Daoy (cell line): ENCODE data around the gene KLHDC8B. TPM values are rescaled to one million over a fixed set of nuclear protein-coding genes. Genes with fewer than 3 reads are reported as not detected.

Experiments
- DNase-seq: peaks from one replicate; pipeline ENCODE4 v3.0.0-alpha.2; 2015; ENCODE audit warnings: low read depth
- total RNA-seq: library from RNA; depleted of rRNA; stranded (reverse); fragments of >200 nt; shearing (Covaris generic); gene quantifications from 2 replicates; pipeline ENCODE4 v1.2.3, GENCODE V29; 2014; rRNA removed

The KLHDC8B gene
- 2.1 and 3.2 TPM in 2 replicates for total RNA-seq

GRCh38 chr3:49171119-49171774 is at the start of gene KLHDC8B:
Gene KLHDC8B (plus strand): TSS chr3:49171598. CDS start chr3:49172770, 1,172 bp downstream.
- DNase-seq = peak; percentile 71

GRCh38 chr3:49122022-49122421 is 49.4 kb upstream of the KLHDC8B start:
- no peak for DNase-seq

DNA sequence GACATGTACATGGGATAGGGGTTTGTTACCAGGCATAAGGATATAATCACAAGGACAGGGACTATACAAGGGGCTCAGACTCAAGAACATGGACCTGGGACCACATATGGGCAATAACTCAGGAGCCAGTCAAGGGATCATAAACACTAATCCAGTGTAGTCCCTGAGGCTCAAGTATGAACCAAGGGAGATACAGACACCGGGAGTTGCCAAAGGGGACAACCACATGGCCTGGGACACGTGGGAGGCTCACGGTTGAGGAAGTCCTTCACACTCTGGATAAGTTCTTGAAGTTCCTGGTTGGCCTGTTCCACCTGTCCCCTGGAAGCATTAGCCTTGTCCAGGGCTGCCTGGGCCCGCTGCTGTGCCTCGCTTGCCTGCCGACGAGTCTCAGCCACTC is 48.9 kb upstream of the KLHDC8B start:
- no peak for DNase-seq

- DNase-seq = no peak
Observed at GRCh38 chr3:49122886-49123545, 48.4 kb upstream of the KLHDC8B start.

DNA sequence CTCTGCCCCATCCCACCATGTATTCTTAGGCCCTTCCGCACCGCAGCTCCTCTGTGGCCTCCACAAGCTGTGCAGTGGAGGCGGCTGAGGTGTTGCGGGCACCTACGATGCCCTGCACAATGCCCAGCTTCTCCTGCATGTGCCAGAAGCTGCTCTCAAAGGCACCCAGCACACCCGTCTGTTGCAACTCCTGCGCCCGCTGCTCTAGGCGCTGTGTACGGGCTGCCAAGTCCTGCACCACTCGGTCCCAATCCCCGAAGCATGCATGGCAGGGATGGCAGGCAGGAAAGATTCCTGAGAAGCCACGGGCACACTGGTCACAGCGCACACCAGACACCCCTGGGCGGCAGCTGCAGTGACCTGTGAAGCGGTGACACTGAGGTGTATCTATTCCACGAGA is 47.7 kb upstream of the KLHDC8B start:
- DNase-seq = no peak

- DNase-seq = no peak
Observed at GRCh38 chr3:49124203-49124602, 47.2 kb upstream of the KLHDC8B start.

DNA sequence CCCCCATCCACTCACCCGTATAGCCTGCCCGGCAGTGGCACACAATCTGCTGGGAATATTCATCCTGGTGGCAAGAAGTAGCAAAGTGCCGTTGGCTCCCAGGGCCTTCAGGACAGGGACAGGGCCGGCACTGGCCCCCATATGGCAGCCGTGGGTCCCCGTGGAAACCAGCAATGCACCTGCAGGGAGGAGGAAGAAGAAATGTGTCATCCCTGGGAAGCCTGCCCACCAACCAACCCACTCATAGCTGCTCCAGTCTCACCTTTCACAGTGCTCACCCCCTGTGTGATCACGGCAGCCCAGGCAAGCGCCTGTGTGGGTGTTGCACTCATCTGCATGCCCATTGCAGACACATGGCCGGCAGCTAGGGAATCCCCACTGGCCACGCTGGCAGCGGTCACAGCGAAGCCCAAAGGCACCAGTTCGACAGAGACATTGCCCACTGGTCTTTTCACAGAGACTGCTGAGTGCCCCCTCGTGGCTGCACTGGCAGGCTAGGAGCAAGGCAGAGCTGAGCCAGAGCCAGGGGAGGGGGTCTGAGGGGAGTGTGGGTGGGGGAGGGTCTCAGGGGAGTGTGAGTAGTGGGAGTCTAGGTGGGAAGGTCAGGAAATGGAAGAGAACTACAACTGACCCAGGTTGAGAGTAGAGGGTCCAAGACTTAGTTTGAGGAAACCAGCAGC is 46.3 kb upstream of the KLHDC8B start:
- no peak for DNase-seq

GRCh38 chr3:49131040-49131439 is 40.4 kb upstream of the KLHDC8B start:
- no peak for DNase-seq

DNA sequence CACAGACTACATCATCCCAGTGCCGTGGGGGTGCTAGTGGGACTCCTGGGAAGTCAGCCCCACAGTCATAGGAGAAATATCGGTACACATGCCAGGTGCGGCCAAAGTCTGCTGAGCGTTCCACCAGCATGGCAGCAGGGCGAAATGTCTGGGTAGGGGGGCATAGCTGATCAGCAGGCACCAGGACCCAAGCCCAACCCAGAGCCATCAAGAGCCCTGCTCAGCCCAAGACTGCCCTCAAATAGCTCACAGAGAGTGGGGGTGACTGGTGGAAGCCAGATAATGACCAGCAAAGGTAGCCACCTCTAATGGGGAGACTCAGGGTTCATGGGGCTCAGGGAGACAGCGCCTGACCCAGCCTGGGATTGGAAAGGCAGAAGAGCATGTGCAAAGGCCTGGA is 39.8 kb upstream of the KLHDC8B start:
- DNase-seq = no peak

DNA sequence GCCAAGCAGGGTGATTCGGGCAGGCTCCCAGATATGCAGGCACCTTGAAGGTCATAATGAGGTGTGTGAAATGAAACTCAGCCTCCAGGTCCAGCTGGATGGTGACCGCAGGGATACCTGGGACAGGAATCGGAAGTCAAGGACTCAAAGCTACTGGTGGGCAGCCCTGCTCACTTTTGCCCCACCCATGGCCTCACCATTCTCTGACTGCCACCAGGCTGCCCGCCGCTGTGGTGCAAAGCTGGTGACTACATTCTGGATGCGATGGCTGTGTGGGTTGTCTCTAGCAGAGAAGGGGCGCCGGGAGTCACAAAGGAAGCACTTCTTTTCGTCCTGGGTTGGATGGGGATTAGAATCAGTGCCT is 39.3 kb upstream of the KLHDC8B start:
- no peak for DNase-seq

- peak; percentile 70 for DNase-seq
Observed at GRCh38 chr3:49132437-49133225, 38.8 kb upstream of the KLHDC8B start, which contains the start of gene LAMB2. Gene LAMB2 (minus strand): TSS chr3:49133050. CDS start chr3:49132867, 183 bp downstream.

- DNase-seq = peak; percentile 82
Observed at GRCh38 chr3:49133226-49133951, 38.0 kb upstream of the KLHDC8B start.

DNA sequence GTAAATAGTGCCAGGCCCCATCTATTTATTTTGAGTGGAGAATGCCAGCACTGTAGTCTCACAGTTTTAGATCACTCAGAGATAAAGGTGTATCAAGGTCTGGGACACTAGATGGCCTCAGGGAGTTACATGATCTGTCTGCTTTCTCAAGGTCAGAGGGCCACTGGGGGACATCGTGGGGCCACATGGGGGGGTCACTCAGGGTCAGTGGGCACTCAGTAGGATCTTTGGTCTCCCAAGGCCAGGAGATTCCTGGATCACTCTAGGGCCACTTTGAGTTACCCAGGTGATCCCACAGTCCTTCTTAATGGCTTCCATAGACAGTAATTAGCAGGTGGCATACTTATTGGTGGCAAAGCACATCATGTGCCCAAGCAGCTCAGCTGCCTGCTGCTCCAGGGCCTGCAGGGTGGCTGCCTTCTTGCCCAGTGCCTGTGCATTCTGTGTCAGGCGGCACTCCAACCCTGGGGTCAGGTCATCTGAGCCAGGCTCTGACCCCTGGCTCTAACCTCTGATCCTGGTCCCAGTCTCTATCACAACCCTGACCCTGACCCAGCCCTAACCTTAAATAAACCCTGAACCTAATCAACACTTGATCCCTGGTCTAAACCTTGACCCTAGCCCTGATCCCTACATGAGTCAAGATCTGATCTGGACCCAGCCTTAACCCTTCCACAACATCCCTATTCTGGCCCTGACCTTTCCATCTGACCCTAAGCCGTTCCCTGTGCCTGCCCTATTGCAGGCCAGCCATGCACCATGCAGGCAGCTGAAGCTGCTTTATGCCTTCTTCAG is 36.7 kb upstream of the KLHDC8B start:
- no peak for DNase-seq

DNA sequence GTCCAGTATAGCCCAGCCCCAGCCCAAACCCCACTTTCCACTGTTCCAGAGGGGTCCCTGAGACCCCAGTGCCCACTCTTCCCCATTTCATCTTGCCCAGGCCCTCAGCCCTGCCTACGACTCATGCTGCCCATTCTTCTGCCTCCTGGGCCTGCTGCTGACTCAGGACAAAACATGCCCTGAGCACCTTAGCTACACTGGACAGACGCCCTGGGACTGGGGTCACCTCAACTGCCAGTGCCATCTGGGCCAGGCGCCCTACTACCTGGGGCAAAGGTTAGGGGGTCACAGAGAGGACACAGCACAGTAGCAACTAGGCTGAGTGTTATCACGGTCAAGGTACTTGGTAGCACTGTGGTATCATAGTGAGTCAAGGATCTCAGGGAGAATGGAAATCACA is 35.9 kb upstream of the KLHDC8B start:
- no peak for DNase-seq

DNA sequence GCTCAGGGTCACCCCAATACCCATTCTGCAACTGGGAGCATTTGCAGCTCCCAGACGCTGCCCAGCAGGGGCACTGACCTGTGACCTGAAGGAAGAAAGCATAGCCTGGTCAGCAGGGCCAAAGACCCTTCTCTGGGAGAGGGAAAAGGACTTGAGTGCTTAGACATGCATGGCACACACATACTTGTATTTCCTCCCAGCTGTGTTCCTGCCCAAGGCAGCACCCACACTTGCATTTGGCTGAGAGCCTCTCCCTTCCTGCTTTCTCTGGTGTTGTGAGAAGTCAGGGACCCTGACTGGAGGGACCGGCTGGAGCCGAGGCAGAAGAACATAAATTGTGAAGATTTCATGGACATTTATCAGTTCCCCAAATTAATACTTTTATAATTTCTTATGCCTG is 31.3 kb upstream of the KLHDC8B start:
- no peak for DNase-seq

GRCh38 chr3:49148159-49148558 is 23.2 kb upstream of the KLHDC8B start:
- DNase-seq = no peak

DNA sequence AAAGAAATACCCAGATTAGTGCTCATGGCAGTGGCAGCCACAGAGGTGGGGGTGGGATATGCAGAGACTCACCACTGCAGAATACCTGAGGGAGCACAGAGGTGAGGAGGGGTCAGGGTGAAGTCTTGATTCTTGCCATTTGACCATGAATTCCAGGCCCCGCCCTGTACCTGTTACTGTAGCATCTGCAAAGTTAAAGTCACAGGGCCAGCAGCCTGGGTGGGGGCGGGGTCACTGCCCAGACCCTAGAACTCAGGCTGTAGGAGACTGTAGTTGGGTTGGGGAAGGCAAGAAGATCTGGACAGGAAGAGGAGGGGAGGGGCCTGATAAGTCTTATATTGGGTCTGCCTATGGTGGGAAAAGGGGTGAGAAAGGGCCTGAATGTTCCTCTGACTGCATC is 19.8 kb upstream of the KLHDC8B start:
- no peak for DNase-seq

DNA sequence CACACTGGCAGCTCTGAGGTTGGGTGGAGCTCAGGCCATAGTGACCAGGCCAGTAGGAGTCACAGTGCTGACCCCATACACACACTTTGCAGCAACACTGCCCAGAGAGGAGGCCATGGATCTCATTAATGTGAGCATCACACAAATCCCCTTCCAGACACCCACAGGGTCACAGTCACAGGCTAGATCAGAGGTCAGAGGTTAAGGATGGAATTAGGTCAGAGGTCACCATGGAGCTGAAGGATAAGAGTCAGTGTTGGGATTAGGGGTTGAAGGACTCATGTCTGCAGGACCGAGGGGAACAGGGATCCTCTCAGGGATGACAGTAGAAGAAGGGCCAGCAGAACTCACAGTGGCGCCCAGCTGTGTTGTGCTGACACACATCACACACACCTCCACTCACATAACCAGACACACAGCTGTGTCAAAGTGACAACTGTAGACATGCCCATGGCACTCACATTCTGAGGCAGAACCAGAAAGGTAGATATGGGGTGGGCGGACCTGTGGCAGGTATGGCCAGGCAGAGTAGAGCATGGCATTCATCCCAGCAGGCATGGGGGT is 18.0 kb upstream of the KLHDC8B start:
- DNase-seq = no peak

GRCh38 chr3:49157289-49157688 is 14.1 kb upstream of the KLHDC8B start:
- no peak for DNase-seq

DNA sequence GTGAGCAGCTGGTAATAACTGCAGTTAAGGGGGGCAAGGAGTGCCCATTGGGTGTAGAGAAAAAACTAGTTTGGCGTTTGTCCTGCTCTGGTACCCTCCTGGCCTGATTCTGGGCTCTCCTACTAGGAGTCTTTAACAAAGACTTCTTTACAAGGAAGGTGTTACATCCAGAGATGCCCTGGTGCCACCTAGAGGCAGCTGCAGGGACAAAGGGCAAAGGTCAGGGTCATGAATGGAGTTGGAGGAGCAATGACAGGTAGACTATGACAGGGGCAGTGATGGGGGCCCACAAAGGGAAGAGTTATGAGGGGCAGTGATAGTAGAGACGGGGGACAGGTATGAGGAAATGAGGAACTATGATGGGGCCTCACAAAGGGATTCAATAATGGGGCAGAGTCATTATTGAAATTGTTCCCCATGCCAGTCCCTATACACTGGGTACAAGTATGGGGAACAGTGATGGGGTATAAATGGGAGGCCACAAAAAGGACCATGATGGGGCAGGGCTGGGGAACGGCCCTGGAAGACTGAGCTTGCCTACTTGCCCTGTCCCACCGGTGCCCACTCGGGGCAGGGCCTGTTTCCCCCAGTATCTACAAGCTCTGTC is 13.2 kb upstream of the KLHDC8B start:
- DNase-seq = peak; percentile 21
